Measurements from ENCODE around the gene APBA1.

APBA1 gene

GRCh38 chr9:69385581-69386033 lies 286.6 kb downstream of the APBA1 start:
- in situ Hi-C loops (cut with MboI; ENCODE audit: low sequenced_read_pairs), result no loop called here
- no peak for DNase-seq (ENCODE audit: low spot score in 2 of 2)
- H3K27me3 ChIP-seq (ENCODE audit: low read depth), result peaks cover 2% of the 10 kb centered on the region; the same call in 1 of the 2 replicates

GRCh38 chr9:69382135-69382534 lies 290.0 kb downstream of the APBA1 start:
- Histone ChIP-seq H3K27me3 (ENCODE audit: low read depth) (peaks cover 2% of the 10 kb centered on the region; the same call in 1 of the 2 replicates), H3K4me3 (no peak overlapping the region), H3K4me1 (no peaks in the 10 kb centered on the region), H3K36me3 (replicated peaks) (no peaks in the 10 kb centered on the region), H3K9me3 (no peaks in the 10 kb centered on the region)
- in situ Hi-C loops (cut with MboI; ENCODE audit: low sequenced_read_pairs), result no loop called here
- DNase-seq (ENCODE audit: low spot score in 2 of 2), result no peak

More at GRCh38 chr9:69385581-69386033, 286.6 kb downstream of the APBA1 start:
- H3K9me3 ChIP-seq, result no peaks in the 10 kb centered on the region
- H3K4me1 ChIP-seq, result no peaks in the 10 kb centered on the region
- no peak overlapping the region for H3K4me3 ChIP-seq
- no peaks in the 10 kb centered on the region for H3K36me3 ChIP-seq (replicated peaks)

GRCh38 chr9:69380811-69381210 lies 291.4 kb downstream of the APBA1 start:
- no peak for DNase-seq (ENCODE audit: low spot score in 2 of 2)

GRCh38 chr9:69380301-69380700 lies 291.9 kb downstream of the APBA1 start:
- DNase-seq (ENCODE audit: low spot score in 2 of 2), result no peak
- Histone ChIP-seq H3K4me1 (no peaks in the 10 kb centered on the region), H3K4me3 (no peak overlapping the region), H3K27me3 (ENCODE audit: low read depth) (peaks cover 2% of the 10 kb centered on the region; the same call in 1 of the 2 replicates), H3K36me3 (replicated peaks) (no peaks in the 10 kb centered on the region), H3K9me3 (no peaks in the 10 kb centered on the region)
- in situ Hi-C loops (cut with MboI; ENCODE audit: low sequenced_read_pairs), result no loop called here

More at GRCh38 chr9:69380811-69381210, 291.4 kb downstream of the APBA1 start:
- Histone ChIP-seq H3K9me3 (no peaks in the 10 kb centered on the region), H3K36me3 (replicated peaks) (no peaks in the 10 kb centered on the region), H3K27me3 (ENCODE audit: low read depth) (peaks cover 2% of the 10 kb centered on the region; the same call in 1 of the 2 replicates), H3K4me1 (no peaks in the 10 kb centered on the region), H3K4me3 (no peak overlapping the region)
- in situ Hi-C loops (cut with MboI; ENCODE audit: low sequenced_read_pairs), result no loop called here

- Histone ChIP-seq H3K36me3 (replicated peaks) (no peaks in the 10 kb centered on the region), H3K9me3 (no peaks in the 10 kb centered on the region), H3K4me3 (no peak overlapping the region), H3K27me3 (ENCODE audit: low read depth) (peaks cover 2% of the 10 kb centered on the region; the same call in 1 of the 2 replicates), H3K4me1 (no peaks in the 10 kb centered on the region)
- DNase-seq (ENCODE audit: low spot score in 2 of 2), result no peak
- in situ Hi-C loops (cut with MboI; ENCODE audit: low sequenced_read_pairs), result no loop called here
Measured at GRCh38 chr9:69379270-69379982, 292.7 kb downstream of the APBA1 start.

- DNase-seq (ENCODE audit: low spot score in 2 of 2), result no peak
- H3K4me3 ChIP-seq, result no peak overlapping the region
Measured at GRCh38 chr9:69377981-69378380, 294.2 kb downstream of the APBA1 start.

More at GRCh38 chr9:69377981-69378380, 294.2 kb downstream of the APBA1 start:
- H3K9me3 ChIP-seq, result no peaks in the 10 kb centered on the region
- no peaks in the 10 kb centered on the region; the same call in 1 of the 2 replicates for H3K27me3 ChIP-seq (ENCODE audit: low read depth)
- H3K4me1 ChIP-seq, result no peaks in the 10 kb centered on the region
- in situ Hi-C loops (cut with MboI; ENCODE audit: low sequenced_read_pairs), result no loop called here
- no peaks in the 10 kb centered on the region for H3K36me3 ChIP-seq (replicated peaks)
